Stimulated activated CD8-positive, alpha-beta memory T cell treated with anti-CD3 and anti-CD28 coated beads, Interleukin-15, amount 100 ng/mL, for 4 hours (primary cell): Measurements from ENCODE around the gene LMNA.
"Not testable (repeated sequence)": the region's sequence is repeated elsewhere in the genome, so short reads cannot be mapped to it uniquely, and the experiment has no call there.

Experiments used
- DNase-seq, 2 donors: peaks; one replicate each; pipeline ENCODE4 v3.0.0-alpha.2; 2020; ENCODE audit warnings: low read depth in 2 of 2

Gene LMNA

GRCh38 chr1:156104861-156105832 lies 9.4 kb upstream of the LMNA start:
- no peak for DNase-seq

GRCh38 chr1:156106624-156107488 lies 7.7 kb upstream of the LMNA start:
- DNase-seq = no peak

GRCh38 chr1:156108057-156108456 lies 6.5 kb upstream of the LMNA start:
- DNase-seq = no peak

GRCh38 chr1:156108664-156109241 lies 5.8 kb upstream of the LMNA start:
- DNase-seq = no peak

- no peak for DNase-seq
Measured at GRCh38 chr1:156110252-156110651, 4.3 kb upstream of the LMNA start.

GRCh38 chr1:156111355-156111962 lies 3.1 kb upstream of the LMNA start:
- DNase-seq = no peak

GRCh38 chr1:156112276-156113137 lies 2.0 kb upstream of the LMNA start:
- no peak for DNase-seq

- DNase-seq = no peak
Measured at GRCh38 chr1:156113282-156113950, 1.1 kb upstream of the LMNA start.

GRCh38 chr1:156114919-156115513 lies 505 bp downstream of the LMNA start:
- no peak for DNase-seq

GRCh38 chr1:156115514-156116374 lies 1.2 kb downstream of the LMNA start:
- no peak for DNase-seq

GRCh38 chr1:156116731-156117130 lies 2.2 kb downstream of the LMNA start:
- DNase-seq = not testable (repeated sequence)

GRCh38 chr1:156117414-156118176 lies 3.1 kb downstream of the LMNA start:
- no peak for DNase-seq

- DNase-seq = no peak
Measured at GRCh38 chr1:156118177-156118868, 3.8 kb downstream of the LMNA start.

- DNase-seq = no peak
Measured at GRCh38 chr1:156119503-156120209, 5.1 kb downstream of the LMNA start.

- DNase-seq = no peak
Measured at GRCh38 chr1:156120318-156120717, 5.8 kb downstream of the LMNA start.

- not testable (repeated sequence) for DNase-seq
Measured at GRCh38 chr1:156121005-156121404, 6.5 kb downstream of the LMNA start.

GRCh38 chr1:156121457-156121856 lies 6.9 kb downstream of the LMNA start:
- DNase-seq = no peak
